Left lobe of liver (tissue), 2 donors: ENCODE data around the gene TAF4. TPM values are rescaled to one million over a fixed set of nuclear protein-coding genes. Genes with fewer than 3 reads are reported as not detected.
A peak's percentile ranks its signal among the peaks of the same experiment; 100 is the strongest.
"Not testable (repeated sequence)": the region's sequence is repeated elsewhere in the genome, so short reads cannot be mapped to it uniquely, and the experiment has no call there.

Source experiments
- ATAC-seq: fragments of 200-7000 bp; cut with Tn5 transposase; one replicate; pipeline ENCODE4 v1.9.1; 2020; ENCODE audit warnings: mild to moderate bottlenecking, moderate library complexity
- DNase-seq: peaks from one replicate; pipeline ENCODE4 v3.0.0-alpha.2; 2020; ENCODE audit warnings: low spot score
- total RNA-seq: library from RNA; stranded (reverse); gene quantifications from one replicate; pipeline ENCODE4 v1.2.1, GENCODE V29; 2021
- donor health status: DM: no; HTN: no; CAD: no; lungs with moderate emphysema.
- donor health status: DM: no; HTN: yes; CAD: no.

The TAF4 gene
- total RNA-seq, 1 donor from 2014 or later = 11.3 TPM

- DNase-seq (no peak), ATAC-seq (no peak)
Measured at GRCh38 chr20:62058941-62059340, 6.7 kb downstream of the TAF4 start.

DNA sequence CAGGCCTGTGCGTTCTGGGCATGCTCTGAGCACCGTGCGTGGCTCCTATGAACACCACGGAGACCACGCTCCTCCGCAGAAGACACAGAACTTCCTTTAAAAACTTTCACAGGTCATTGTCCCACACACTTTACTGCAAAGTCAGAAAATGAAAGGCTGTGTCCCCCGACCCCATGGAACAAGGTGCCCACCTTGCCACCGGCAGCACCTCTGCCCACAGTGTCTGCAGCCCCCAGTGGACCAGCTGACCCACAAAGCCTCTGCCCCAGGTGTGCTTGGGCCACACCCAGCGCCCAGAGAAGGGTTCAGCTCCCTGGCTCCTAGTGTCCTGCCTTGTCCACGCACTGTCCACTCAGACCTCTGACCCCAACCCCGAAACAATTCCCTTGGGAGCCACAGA is 8.7 kb downstream of the TAF4 start:
- no peak for DNase-seq
- no peak for ATAC-seq

GRCh38 chr20:62056377-62056776 is 9.3 kb downstream of the TAF4 start:
- DNase-seq (no peak), ATAC-seq (no peak)

GRCh38 chr20:62055862-62056115 is 9.9 kb downstream of the TAF4 start:
- ATAC-seq, DNase-seq: not testable (repeated sequence)

DNA sequence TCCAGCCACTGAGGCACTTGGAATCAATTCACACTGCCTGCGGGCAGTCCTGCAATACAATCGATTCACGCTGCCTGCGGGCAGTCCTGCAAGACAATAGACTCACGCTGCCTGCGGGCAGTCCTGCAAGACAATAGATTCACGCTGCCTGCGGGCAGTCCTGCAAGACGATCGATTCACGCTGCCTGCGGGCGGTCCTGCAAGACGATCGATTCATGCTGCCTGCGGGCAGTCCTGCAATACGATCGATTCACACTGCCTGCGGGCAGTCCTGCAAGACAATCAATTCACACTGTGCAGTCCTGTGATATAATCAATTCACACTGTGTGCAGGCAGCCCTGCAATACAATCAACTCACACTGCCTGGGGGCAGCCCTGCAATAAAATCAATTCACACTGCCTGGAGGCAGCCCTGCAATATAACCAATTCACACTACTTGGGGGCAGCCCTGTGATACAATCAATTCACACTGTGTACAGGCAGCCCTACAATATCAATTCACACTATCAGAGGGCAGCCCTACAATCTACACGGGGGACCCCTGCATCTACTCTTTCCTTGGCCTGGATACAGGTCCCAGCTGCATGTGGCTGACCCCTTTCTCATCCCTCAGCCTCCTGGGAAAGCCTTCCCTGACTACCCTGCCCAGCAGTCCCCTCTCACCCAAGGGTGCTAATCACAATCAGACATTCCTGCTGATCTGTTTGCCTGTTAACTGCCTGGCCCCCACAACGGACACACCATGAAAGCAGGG is 10.4 kb downstream of the TAF4 start:
- DNase-seq (no peak), ATAC-seq (no peak)

DNA sequence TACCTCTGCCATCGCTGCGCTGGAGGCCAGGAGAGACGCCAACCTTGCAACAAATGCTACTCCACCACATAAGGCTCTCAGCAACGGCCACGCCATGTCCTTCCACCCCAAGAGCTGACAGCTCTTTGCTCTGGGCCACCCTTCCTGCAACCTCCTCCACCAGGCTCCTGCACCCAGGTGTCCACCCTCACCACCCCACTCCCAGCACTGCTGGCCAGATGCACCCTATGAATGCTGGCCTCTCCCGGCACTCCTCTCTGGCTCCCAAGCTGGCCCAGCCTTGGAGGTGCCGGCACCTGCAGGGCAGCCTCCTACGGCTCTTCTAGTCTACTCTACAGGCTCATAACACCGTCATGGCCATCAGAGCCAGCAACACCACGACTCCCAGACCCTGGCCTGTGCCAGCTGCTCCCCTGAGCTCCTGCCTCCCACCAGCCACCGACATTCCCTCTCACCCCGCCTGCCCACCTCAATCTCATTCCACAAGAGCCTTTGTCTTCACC is 11.2 kb downstream of the TAF4 start:
- ATAC-seq = no peak
- DNase-seq = no peak

DNA sequence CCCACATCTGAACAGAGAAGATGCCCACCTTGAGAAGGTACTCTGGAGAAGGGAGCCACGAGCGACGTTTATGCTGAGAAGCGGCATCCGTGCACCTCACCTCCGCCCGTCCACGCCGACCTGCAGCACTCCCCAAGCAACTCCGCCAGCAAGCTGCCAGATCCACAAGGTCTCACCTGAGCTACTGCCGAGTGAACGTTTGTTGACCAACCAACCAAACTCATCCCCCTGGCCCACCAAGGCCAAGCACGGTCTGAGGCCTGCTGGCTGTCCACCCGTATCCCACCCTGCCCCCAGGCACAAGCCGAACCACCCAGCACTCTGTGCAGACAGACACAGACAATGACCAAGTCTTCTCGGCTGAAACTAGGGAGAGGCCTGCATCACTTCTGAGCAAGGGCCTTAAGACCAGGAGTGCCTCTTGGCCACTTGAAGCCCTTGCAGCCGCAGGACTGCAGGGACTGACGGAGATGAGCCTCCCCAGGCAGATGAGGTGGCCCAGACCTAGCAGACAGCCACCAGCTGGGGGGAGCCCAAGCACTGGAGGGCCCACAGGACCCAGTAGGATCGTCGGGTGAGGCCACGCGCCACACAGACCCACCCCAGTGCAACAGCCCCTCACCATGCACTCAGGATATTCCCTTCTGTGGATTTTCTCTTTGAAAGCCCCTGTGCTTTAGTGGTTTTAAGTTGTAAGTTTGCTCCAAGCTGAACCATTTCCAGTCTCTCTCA is 12.1 kb downstream of the TAF4 start:
- ATAC-seq (no peak), DNase-seq (no peak)

DNA sequence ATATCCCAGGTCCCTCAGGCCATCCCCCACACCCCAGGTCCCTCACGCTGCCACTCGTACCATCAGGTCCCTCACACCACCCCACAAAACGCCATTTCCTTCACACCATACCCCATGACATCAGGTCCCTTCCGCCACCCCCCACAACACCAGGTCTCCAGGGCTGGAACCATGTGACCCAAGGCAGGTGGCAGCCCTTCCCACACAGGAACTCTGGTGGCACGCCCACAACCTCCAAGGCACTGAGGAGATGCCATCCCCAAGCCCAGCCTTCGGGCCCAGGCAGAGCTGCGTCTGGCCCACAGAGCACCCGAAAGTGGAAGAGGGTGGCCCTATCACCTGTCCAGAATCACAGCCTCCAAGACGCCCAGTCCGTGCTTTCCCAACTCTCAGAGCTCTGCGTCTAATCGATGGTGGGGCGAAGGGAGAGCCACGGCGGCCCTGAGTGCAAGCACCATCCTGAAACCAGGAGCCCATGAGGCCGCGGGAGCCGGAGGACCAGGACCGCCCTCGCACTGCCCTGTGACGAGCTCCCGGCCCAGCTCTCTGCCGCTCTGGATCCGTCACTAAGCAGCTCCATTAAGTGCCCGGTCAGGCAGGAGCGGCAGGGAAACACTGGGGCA is 12.7 kb downstream of the TAF4 start:
- DNase-seq (no peak), ATAC-seq (no peak)

DNA sequence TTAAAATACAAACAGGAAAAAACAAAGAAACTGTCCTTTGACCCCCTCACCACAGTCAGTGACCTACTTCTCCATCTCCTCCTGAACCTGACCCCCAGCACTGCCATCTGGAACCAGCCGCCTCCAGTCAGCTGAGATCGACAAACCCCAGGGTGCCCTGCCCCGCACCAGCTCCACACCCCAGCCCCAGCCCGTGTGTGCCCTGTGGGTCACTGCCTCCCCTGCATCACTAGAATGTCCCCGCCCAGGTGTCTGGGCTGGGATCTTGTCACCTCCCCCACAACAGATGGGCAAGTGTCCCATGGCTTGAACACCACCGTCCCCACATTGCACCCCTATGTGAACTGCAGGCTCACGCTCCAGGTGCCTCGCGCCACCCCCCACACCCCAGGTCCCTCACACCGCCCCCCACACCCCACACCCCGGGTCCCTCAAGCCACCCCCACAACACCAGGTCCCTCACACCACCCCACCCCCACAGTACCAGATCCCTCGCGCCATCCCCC is 13.3 kb downstream of the TAF4 start:
- DNase-seq = no peak
- ATAC-seq = no peak

- ATAC-seq (no peak), DNase-seq (no peak)
Measured at GRCh38 chr20:62051546-62052255, 14.0 kb downstream of the TAF4 start.

DNA sequence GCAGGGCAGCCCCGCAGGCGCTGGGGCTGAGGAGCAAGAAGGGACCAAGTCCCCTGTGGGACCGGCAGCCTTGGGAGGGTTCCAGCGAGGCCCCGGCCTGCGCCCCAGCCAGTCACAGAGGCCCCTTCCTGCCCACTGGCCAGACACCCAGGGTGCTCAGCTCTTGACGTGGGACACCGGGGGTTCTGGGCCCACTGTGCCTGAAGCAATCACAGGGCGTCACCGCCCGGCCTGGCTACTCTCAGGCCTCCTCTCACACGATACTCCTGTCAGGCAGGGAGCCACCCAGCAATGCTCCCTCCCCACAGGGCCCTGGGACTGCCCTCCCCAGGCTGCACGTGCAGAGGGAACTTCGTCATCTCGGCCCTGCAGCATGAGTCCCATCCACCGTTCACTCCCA is 14.5 kb downstream of the TAF4 start:
- no peak for DNase-seq
- no peak for ATAC-seq

DNA sequence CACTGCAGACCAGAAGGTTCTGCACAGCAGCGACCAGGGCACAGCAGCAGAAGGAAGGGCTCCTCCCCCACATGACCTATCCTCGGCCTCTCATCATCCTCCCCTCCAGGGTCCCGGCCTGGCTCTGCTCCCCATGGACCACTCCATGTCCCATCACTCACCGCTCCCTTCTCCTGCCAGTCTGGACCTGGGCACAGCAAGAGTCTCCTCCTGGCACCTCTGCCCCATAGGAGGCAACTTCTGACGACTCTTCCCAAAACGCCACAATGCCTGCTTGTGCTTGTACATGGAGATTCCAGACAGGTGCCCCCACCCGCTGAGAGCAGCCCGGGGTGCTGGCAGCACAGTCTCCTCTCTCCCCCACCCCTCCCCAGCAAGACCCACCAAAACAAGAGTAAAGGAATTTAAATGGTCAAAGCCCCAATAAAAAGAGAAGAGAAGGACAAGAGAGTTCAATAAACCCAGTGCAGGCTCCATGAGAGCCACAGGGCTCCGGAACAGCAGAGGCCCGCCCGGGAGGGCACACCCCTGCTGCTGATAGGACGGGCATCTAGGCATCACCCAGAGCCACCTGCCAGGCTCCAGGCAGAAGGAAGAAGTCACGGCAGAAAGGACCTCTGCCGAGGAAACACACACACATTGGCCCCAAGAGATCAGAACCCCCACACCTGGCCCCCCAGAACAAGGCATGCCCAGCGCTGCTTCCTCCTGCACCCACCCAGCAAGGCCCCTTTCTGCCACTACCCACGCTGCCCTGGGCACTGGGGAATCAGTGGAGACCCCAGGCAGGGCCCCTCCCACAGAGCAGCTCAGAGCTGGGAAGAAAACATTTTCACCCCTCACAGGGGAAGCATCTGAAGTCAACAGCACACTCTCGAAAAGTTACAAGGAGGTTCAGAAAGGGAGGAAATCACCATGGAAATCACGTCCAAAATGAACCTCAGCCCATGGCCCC is 15.2 kb downstream of the TAF4 start:
- no peak for ATAC-seq
- no peak for DNase-seq

DNA sequence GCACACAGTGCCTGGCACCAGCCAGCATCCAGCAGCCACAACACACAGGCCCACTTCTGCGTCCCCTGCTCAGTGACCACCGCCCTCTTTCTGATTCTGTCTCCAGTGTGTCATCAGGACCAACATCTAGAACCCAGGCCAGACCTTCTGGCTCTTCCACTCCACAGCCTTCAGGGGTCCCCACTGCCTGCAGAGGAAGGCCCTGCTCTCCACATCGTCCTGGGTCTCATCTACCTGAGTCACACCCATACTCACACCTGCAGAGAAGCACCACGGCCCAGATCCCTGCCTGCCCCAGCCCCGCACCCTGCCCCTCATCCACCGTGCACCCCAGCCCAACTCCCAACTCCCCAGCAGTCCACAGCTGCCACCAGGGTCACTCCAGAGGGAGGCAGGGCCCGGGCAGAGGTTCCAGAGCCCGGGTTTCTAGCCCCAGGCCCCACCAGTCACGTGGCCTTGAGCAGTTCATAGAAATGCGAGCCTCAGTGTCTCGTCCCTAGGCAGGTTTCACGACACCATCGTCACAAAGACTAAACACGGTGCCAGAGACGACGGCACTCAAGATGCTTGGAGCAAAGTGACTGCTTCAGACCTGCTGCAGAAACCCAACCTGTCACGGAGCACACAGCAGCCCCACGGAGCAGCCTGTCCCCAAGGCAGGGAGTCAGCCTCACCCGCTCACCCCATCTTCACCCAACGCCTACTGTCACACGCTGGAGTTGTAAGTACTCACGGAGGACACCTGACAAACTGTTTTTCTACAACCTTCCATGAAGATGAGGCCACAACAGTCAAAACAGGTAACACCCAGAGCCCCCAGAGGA is 16.1 kb downstream of the TAF4 start:
- no peak for ATAC-seq
- no peak for DNase-seq

- DNase-seq (no peak), ATAC-seq (no peak)
Measured at GRCh38 chr20:62048821-62049291, 16.8 kb downstream of the TAF4 start.

GRCh38 chr20:62048346-62048761 is 17.3 kb downstream of the TAF4 start:
- ATAC-seq (no peak), DNase-seq (no peak)

DNA sequence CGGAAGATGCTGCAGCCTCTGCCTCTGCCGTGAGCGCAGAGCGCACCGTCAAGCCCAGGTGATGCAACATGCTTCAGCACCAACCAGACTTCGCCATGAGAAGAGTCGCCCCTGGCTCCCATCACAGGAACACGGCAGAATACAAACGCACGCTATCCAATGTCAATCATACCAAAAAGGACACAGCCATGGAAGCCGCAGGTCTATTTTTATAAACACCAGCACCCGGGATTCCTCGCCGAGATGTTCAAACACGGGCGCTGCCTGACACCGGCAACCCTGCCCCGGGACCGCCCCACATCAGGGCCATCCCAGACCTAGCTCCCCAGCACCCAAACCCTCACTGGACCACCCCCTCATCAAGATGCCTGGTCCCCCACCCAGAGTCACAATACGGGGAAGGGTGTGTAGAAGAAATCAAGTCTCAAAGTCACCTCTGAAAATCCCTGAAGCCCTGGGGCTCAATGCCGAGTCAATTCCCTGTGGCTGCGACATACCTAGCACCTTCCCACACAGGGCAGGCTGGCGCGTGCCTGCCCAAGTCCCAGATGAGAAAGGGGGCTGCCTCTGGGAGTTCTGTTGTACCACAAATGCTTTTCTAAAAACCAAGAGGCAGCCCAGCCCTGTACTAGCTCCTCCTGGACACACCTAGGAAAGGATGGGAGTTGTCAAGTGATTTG is 17.9 kb downstream of the TAF4 start:
- DNase-seq = no peak
- ATAC-seq = no peak

GRCh38 chr20:62046431-62046830 is 19.2 kb downstream of the TAF4 start:
- ATAC-seq = no peak

DNA sequence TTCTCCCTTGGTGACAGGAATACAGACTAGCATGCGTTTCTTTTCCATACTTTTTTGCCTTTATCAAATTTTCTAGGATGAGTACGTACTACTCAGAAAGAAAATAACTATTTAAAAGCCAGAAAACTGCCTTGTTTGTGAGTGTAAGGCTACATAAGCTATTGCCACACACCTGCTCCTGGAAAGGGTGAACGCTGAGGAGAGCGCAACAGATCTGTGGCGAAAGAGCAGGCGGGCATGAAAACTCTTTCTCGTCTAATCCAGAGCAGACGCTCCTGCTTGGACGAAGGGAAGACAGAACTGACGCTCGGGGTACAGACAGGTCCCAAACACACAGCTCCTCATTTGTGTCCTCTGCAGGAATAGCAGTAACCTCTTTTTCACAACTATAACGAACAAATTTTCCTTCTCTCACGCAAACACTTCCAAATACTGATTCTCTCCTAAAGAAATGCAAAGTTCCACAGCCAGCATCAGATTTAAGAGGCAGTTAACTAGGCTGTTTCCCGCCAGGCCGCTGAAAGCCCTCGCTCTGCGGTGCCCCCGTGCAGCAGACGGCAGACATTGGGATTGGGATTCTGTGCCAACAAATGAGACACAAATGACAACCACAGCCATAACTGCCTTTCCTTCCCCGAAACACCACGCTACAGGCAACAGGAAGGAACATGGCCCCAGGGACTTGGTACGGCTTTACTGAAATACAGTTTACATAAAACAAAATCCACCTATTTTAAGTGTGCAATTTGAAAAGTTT is 20.0 kb downstream of the TAF4 start:
- DNase-seq (no peak), ATAC-seq (peak; percentile 54)

More at GRCh38 chr20:62046431-62046830, 19.2 kb downstream of the TAF4 start:
- DNase-seq = no peak
